ENCODE data around the gene RNF14.

The RNF14 gene

DNA sequence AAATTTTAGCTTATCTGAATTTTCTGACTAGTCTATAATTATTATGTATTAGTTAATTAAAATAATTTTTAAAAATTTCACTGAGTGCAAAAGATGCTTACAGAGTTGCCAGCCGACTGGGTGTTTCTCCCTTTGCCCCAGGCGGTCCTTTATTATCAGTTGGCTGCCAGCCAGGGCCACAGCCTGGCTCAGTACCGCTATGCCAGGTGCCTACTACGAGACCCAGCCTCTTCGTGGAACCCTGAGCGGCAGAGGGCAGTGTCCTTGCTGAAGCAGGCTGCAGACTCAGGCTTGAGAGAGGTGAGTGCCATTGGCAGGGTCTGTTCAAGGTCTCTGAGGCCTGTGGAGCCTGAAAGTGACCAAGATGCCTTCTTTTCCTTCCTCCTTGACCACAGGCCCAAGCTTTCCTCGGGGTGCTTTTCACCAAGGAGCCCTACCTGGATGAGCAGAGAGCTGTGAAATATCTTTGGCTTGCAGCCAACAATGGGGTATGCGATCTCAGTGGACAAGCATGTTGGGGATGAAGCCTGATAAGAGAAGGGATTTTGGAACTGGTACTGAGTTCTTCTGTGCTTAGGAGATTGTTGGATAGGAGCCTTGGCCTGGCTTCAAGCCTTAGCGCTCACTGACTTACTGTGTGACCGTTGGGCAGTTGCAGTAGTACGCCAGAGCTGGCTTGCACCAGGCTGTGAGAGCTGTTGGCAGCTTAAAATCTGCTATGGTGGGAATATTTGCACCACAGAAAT is 34.6 kb upstream of the RNF14 start:
- Histone ChIP-seq H3K4me3 (replicated peaks; ENCODE audit: low read depth, low read length) (no peak overlapping the region), H3K36me3 (ENCODE audit: control insufficient read depth, insufficient read depth, low read length) (peaks cover 44% of the 10 kb centered on the region), H3K27me3 (replicated peaks; ENCODE audit: control insufficient read depth, insufficient read depth, low read length) (no peaks in the 10 kb centered on the region)
- DNase-seq (ENCODE audit: extremely low read depth, insufficient read length), result no peak
- TF ChIP-seq, protein P1, sequence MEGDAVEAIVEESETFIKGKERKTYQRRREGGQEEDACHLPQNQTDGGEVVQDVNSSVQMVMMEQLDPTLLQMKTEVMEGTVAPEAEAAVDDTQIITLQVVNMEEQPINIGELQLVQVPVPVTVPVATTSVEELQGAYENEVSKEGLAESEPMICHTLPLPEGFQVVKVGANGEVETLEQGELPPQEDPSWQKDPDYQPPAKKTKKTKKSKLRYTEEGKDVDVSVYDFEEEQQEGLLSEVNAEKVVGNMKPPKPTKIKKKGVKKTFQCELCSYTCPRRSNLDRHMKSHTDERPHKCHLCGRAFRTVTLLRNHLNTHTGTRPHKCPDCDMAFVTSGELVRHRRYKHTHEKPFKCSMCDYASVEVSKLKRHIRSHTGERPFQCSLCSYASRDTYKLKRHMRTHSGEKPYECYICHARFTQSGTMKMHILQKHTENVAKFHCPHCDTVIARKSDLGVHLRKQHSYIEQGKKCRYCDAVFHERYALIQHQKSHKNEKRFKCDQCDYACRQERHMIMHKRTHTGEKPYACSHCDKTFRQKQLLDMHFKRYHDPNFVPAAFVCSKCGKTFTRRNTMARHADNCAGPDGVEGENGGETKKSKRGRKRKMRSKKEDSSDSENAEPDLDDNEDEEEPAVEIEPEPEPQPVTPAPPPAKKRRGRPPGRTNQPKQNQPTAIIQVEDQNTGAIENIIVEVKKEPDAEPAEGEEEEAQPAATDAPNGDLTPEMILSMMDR (IDR thresholded peaks at IDR 0.05; ENCODE audit: insufficient read depth, low read length, poor library complexity, severe bottlenecking), result no peak

DNA sequence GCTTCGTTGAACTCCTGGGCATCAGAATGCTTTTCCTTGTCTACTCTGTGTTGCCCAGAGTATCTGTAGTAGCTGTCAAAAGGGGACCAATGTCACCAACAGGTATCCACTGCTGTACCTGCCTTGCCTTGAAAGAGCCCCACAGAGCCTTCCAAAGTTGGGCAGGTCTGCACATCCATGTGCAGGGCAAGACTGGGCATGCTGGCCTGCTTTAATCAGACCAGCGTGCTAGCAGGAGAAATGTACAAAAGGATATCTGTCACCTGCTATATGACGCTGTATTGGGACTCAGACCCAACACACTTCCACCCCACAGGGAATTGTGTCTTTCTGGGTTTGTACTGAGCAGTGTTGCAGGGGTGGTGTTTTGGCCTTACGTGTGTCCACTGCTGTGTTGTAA is 33.4 kb upstream of the RNF14 start:
- H3K27me3 ChIP-seq (replicated peaks; ENCODE audit: control insufficient read depth, insufficient read depth, low read length), result no peaks in the 10 kb centered on the region
- no peak overlapping the region for H3K4me3 ChIP-seq (replicated peaks; ENCODE audit: low read depth, low read length)
- H3K36me3 ChIP-seq (ENCODE audit: control insufficient read depth, insufficient read depth, low read length), result peaks cover 41% of the 10 kb centered on the region
- no peak for DNase-seq (ENCODE audit: extremely low read depth, insufficient read length)
- TF ChIP-seq, protein P1 (IDR thresholded peaks at IDR 0.05; ENCODE audit: insufficient read depth, low read length, poor library complexity, severe bottlenecking), result no peak

DNA sequence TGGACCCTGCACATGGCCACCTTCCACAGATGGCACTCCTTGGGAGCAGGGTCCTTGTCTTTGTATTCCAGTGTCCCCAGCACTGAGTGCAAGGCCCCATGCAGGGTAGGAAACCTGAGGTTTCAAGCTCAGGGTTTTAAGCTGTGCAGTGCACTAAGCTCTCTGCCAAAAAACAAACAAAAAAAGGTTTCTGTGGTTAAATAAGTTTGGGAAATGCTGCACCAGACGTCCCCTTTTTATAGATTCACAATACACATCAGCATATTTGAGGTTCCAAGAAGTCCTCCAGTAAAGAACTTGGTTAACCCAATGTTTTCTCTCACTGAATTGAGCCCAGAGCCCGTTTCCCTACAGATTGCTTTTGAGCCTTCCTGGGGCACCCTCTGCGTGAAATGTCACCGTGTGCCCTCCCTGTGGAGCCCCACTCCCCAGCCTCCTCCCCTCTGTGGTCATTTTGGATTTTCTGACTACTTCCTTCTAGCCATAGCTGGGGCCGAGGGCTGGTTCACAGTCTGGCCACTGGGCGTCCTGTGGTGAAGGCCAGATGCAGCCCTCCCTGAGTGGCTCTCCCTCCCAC is 28.1 kb upstream of the RNF14 start:
- TF ChIP-seq, protein P1 (IDR thresholded peaks at IDR 0.05; ENCODE audit: insufficient read depth, low read length, poor library complexity, severe bottlenecking), result no peak

DNA sequence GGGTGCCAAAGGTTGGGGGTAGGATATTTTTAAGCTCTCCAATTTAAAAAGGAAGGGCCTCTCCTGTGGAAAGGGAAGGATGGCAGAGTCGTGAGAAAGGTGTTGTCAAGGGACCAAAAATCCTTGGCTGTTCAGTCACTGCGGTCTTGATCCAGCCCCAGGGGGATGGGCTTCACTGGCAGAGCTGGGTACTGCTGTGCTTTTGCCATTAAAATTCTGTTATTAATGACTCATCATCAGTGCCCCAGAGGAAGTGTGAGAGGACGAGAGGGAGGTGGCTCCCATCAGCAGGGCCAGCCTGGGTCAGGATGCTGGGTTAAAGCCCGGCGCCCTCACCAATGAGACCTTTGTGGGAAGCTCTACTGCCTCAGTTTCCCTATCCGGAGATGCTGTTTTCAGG is 27.6 kb upstream of the RNF14 start:
- H3K4me3 ChIP-seq (replicated peaks; ENCODE audit: low read depth, low read length), result no peak overlapping the region
- H3K36me3 ChIP-seq (ENCODE audit: control insufficient read depth, insufficient read depth, low read length), result peaks cover 15% of the 10 kb centered on the region
- H3K27me3 ChIP-seq (replicated peaks; ENCODE audit: control insufficient read depth, insufficient read depth, low read length), result no peaks in the 10 kb centered on the region
- TF ChIP-seq, protein P1 (IDR thresholded peaks at IDR 0.05; ENCODE audit: insufficient read depth, low read length, poor library complexity, severe bottlenecking), result no peak
- no peak for DNase-seq (ENCODE audit: extremely low read depth, insufficient read length)

More for the DNA sequence above, 28.1 kb upstream of the RNF14 start:
- Histone ChIP-seq H3K36me3 (ENCODE audit: control insufficient read depth, insufficient read depth, low read length) (peaks cover 15% of the 10 kb centered on the region), H3K4me3 (replicated peaks; ENCODE audit: low read depth, low read length) (no peak overlapping the region), H3K27me3 (replicated peaks; ENCODE audit: control insufficient read depth, insufficient read depth, low read length) (no peaks in the 10 kb centered on the region)
- no peak for DNase-seq (ENCODE audit: extremely low read depth, insufficient read length)

DNA sequence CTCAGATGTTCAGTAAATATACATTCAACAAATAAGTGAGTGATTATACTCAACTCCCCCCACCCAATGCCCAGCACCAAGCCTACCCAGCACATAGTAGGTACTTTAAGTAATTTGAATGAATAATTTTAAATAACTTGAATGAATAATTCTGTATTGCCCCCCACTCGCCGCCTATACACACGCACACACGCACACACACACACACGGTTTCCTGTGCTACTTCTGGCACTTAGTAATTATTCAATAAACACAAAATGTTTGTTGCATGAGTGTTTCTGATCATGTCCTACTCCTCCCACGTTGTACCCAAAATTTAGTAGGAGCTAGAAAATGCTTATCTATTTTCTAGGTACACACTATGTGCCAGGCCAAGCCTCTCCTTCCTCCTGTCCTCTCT is 27.1 kb upstream of the RNF14 start:
- no peak overlapping the region for H3K4me3 ChIP-seq (replicated peaks; ENCODE audit: low read depth, low read length)
- TF ChIP-seq, protein P1 (IDR thresholded peaks at IDR 0.05; ENCODE audit: insufficient read depth, low read length, poor library complexity, severe bottlenecking), result no peak
- no peak for DNase-seq (ENCODE audit: extremely low read depth, insufficient read length)

More for the DNA sequence above, 27.1 kb upstream of the RNF14 start:
- H3K27me3 ChIP-seq (replicated peaks; ENCODE audit: control insufficient read depth, insufficient read depth, low read length), result no peaks in the 10 kb centered on the region
- H3K36me3 ChIP-seq (ENCODE audit: control insufficient read depth, insufficient read depth, low read length), result peaks cover 13% of the 10 kb centered on the region
